Activated CD8-positive, alpha-beta memory T cell treated with anti-CD3 and anti-CD28 coated beads for 48 hours (primary cell): Measurements from ENCODE around the gene G6PC2.

Source experiments
- DNase-seq, 3 experiments: peaks; one replicate each; pipeline ENCODE4 v3.0.0-alpha.2; 2020; ENCODE audit warnings: low read depth in 2 of 3, low spot score in 2 of 3

The G6PC2 gene

DNA sequence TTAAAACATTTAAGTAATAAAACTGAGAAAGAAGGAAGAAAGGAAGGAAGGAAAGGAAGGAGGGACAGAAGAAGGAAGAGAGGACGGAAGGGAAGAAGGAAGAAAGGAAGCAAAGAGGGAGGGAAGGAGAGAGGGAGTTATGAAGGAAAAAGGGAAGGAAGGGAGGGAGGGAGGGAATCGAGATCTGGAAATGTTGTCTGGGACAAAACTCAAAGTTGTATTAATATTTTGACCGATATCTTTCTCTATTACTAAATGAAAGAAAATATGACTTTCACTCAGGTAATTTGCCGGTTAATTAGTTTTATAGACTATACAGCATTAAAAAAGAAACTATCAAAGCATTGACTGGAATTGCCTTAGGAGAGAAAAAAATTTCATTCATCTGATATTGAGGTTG, 44.4 kb downstream of the G6PC2 start:
- DNase-seq = no peak

DNA sequence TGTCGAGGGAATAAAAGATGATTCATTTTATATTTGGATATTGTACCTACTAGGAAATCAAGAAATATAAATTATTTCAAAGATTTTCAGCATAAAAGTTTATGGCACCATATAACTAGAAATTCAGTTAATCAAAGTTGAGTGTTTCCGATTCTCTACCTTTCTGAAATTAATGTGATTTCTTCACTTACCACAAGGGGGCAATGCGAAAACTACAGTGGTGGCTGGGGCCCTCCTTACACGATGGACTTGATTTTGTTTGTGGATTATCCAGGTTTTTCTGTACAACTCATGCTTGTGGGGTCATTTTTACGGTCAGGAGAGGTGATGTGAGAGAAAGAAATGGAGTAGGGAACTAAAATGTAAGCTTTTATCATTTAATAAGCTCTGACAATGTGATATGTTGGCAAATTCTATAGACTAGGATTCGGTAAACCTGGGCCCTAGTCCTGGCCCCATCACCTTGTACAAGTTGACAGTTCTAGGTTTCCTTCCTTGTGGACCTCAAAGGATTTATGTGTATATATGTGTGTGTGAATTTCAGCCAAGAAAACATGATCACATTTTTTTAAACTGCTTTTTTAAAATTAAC, 47.6 kb downstream of the G6PC2 start:
- DNase-seq = no peak

GRCh38 chr2:168949324-168949723, 48.2 kb downstream of the G6PC2 start:
- no peak for DNase-seq

- no peak for DNase-seq
Observed at GRCh38 chr2:168951871-168952270, 50.8 kb downstream of the G6PC2 start.

DNA sequence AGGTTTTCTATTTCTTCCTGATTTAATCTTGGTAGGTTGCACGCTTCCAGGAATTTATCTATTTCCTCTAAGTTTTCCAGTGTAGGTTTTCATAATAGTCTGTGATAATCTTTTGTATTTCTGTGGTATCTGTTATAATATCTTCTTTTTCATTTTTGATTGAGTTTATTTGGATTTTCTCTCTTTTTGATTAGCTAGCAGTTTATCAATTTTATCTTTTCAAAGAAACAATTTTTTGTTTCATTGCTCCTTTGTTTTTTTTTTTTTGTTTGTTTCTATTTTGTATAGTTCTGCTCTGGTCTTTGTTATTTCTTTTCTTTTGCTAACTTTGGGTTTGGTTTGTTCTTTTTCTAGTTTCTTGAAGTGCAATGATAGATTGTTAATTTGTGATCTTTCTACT, 51.3 kb downstream of the G6PC2 start:
- no peak for DNase-seq

DNA sequence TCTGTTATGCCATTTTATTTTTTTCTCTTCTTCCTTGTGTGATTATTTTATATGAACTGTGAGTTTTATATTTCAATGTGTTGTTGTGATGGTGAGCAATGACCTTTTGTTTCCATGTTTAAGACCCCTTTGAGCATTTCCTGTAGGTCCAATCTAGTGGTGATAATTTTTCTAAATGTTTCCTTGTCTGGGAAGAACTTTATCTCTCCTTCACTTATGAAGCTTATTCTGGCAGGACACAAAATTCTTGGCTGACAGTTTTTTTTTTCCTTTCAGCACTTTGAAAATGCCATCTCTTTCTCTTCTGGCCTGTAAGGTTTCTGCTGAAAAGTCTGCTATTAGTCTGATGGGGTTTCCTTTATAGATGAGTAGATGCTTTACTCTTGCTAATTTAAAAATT, 53.2 kb downstream of the G6PC2 start:
- no peak for DNase-seq

DNA sequence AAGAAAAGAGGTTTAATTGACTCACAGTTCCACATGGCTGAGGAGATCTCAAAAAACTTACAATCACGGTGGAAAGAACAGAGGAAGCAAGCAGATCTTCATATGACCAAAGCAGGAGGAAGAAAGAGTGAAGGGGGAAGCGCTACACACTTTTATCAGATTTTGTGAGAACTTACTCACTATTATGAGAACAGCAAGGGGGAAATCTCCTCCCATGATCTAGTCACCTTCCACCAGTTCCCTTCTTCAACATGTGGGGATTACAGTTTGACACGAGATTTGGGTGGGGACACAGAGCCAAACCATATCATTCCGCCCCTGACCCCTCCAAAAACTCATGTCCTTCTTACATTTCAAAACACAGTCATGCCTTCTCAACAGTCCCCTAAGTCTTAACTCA, 54.2 kb downstream of the G6PC2 start:
- DNase-seq = no peak

- DNase-seq = no peak
Observed at GRCh38 chr2:168956392-168956791, 55.3 kb downstream of the G6PC2 start.
